OCI-LY1 (cell line): ENCODE data around the gene ADAMTS8.

Experiments
- H2AFZ ChIP-seq: fragments of 200-600 bp; sonication (generic), shearing (Covaris generic); 2 replicates; pipeline ENCODE4 v1.6.0; 2014; ENCODE audit warnings: antibody characterized with exemption, mild to moderate bottlenecking, low read length
- H3F3A ChIP-seq: fragments of 200-600 bp; sonication (generic), shearing (Covaris generic); 2 replicates; pipeline ENCODE4 v1.6.0; 2014; ENCODE audit warnings: mild to moderate bottlenecking, antibody characterized with exemption, low read length, moderate library complexity; ENCODE audit not compliant: insufficient read depth
- H3K27ac ChIP-seq: fragments of 200-600 bp; sonication (generic); 2 replicates; pipeline ENCODE4 v1.5.1; 2014; ENCODE audit warnings: low read length, mixed run types, mild to moderate bottlenecking, low read depth; ENCODE audit not compliant: poor library complexity, severe bottlenecking
- H3K27me3 ChIP-seq: fragments of 200-600 bp; sonication (generic); 2 replicates; pipeline ENCODE4 v1.6.0; 2014; ENCODE audit warnings: antibody characterized with exemption, mild to moderate bottlenecking, low read length, moderate library complexity; ENCODE audit not compliant: insufficient read depth
- H3K36me3 ChIP-seq: fragments of 200-600 bp; sonication (generic); 2 replicates; pipeline ENCODE4 v1.6.1; 2014; ENCODE audit warnings: mild to moderate bottlenecking, antibody characterized with exemption, low read length, moderate library complexity, mixed read lengths; ENCODE audit not compliant: insufficient read depth
- H3K4me1 ChIP-seq: fragments of 200-600 bp; sonication (generic); 2 replicates; pipeline ENCODE4 v1.5.1; 2014; ENCODE audit warnings: mild to moderate bottlenecking, low read length, moderate library complexity; ENCODE audit not compliant: insufficient read depth, severe bottlenecking
- H3K4me2 ChIP-seq: fragments of 200-600 bp; sonication (generic), shearing (Covaris generic); 2 replicates; pipeline ENCODE4 v1.6.1; 2014; ENCODE audit warnings: low read length
- H3K4me3 ChIP-seq: fragments of 200-600 bp; sonication (generic); 2 replicates; pipeline ENCODE4 v1.5.1; 2014; ENCODE audit warnings: low read length, low read depth, mild to moderate bottlenecking, mixed read lengths; ENCODE audit not compliant: poor library complexity, severe bottlenecking
- H3K79me2 ChIP-seq: fragments of 200-600 bp; shearing (Covaris generic); 2 replicates; pipeline ENCODE4 v1.6.1; 2016; ENCODE audit warnings: mixed run types, low read length, mixed read lengths; ENCODE audit not compliant: insufficient read depth
- H3K9ac ChIP-seq: fragments of 200-600 bp; sonication (generic), shearing (Covaris generic); 2 replicates; pipeline ENCODE4 v1.6.1; 2014; ENCODE audit warnings: mild to moderate bottlenecking, low read length, mixed read lengths
- H3K9me2 ChIP-seq: fragments of 200-600 bp; sonication (generic), shearing (Covaris generic); 2 replicates; pipeline ENCODE4 v1.6.1; 2014; ENCODE audit warnings: low read depth, mild to moderate bottlenecking, low read length, mixed read lengths
- H3K9me3 ChIP-seq: fragments of 200-600 bp; shearing (Covaris generic); 2 replicates; pipeline ENCODE4 v1.6.1; 2014; ENCODE audit warnings: low read length, mixed read lengths
- H4K20me1 ChIP-seq: fragments of 200-600 bp; sonication (generic), shearing (Covaris generic); 2 replicates; pipeline ENCODE4 v1.6.0; 2016; ENCODE audit warnings: mild to moderate bottlenecking, low read length; ENCODE audit not compliant: insufficient read depth
- EZH2 ChIP-seq: fragments of 200-600 bp; sonication (generic), shearing (Covaris generic); IDR thresholded peaks from 2 replicates; pipeline ENCODE4 v1.8.0; 2017; ENCODE audit warnings: borderline replicate concordance, mixed run types, mild to moderate bottlenecking, antibody characterized with exemption, low read length, moderate library complexity, mixed read lengths
- TF ChIP-seq, protein P1 (sequence below): fragments of 200-600 bp; sonication (generic), shearing (Covaris generic); IDR thresholded peaks from 2 replicates; pipeline ENCODE4 v1.5.1; 2017; ENCODE audit warnings: mild to moderate bottlenecking, antibody characterized with exemption, low read length, moderate library complexity, mixed read lengths

Gene ADAMTS8, protein sequence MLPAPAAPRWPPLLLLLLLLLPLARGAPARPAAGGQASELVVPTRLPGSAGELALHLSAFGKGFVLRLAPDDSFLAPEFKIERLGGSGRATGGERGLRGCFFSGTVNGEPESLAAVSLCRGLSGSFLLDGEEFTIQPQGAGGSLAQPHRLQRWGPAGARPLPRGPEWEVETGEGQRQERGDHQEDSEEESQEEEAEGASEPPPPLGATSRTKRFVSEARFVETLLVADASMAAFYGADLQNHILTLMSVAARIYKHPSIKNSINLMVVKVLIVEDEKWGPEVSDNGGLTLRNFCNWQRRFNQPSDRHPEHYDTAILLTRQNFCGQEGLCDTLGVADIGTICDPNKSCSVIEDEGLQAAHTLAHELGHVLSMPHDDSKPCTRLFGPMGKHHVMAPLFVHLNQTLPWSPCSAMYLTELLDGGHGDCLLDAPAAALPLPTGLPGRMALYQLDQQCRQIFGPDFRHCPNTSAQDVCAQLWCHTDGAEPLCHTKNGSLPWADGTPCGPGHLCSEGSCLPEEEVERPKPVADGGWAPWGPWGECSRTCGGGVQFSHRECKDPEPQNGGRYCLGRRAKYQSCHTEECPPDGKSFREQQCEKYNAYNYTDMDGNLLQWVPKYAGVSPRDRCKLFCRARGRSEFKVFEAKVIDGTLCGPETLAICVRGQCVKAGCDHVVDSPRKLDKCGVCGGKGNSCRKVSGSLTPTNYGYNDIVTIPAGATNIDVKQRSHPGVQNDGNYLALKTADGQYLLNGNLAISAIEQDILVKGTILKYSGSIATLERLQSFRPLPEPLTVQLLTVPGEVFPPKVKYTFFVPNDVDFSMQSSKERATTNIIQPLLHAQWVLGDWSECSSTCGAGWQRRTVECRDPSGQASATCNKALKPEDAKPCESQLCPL

DNA sequence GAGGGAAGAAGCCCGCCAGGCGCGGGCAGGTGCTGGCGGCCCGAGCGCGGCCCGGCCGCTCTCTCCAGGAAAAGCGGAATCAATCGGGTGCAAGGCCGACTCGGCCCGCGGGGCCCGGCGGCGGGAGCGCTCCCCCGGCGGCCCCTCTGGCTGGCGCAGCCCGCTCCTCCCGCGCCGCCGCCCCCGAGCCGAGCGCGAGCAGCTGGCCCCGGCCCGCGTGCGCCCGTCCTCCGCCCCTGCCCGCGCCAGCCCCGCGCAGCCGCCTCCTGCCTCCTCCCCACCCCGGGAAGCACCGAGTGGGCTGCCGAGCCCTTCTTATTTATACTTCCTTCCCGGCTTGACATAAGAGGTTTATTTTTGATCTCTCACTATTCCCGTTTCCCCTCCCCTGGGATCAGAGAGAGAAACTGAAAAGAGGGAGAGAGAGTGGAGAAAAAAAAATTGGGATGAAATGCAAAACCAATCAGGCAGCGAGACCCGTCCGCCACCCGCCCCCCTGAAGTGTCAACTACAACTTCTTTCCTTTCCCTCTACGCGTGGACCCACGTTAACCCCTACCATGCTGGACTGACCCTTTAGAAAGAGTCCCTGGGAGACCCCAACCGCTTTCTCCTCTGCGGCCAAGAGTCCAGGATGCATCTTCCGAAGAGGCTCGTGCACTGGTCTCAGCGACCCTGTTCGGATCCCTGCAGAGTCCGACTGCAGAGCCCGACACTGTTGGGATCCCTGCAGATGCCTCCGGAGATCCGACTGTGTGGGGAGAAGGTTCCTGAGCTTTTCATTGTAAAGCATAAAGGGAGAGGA lies at the start of gene ADAMTS8:
Gene ADAMTS8 (minus strand): TSS at position 294 of the 804 bp plus-strand sequence. CDS start 323 bp downstream, outside the sequence.
- Histone ChIP-seq H3K79me2 (no peaks in the 10 kb centered on the region), H3K9ac (no peak within 1 kb of the TSS), H3K4me2 (no peak within 1 kb of the TSS), H4K20me1 (no peaks in the 10 kb centered on the region), H3K27ac (no peak within 1 kb of the TSS), H3K36me3 (no peaks in the 10 kb centered on the region), H3K4me1 (no peaks in the 10 kb centered on the region), H3K9me2 (no peaks in the 10 kb centered on the region), H3K27me3 (no peaks in the 10 kb centered on the region), H3F3A (no peaks in the 10 kb centered on the region), H3K4me3 (no peak within 1 kb of the TSS), H2AFZ (no peak within 1 kb of the TSS), H3K9me3 (no peaks in the 10 kb centered on the region)
- TF ChIP-seq, protein P1, sequence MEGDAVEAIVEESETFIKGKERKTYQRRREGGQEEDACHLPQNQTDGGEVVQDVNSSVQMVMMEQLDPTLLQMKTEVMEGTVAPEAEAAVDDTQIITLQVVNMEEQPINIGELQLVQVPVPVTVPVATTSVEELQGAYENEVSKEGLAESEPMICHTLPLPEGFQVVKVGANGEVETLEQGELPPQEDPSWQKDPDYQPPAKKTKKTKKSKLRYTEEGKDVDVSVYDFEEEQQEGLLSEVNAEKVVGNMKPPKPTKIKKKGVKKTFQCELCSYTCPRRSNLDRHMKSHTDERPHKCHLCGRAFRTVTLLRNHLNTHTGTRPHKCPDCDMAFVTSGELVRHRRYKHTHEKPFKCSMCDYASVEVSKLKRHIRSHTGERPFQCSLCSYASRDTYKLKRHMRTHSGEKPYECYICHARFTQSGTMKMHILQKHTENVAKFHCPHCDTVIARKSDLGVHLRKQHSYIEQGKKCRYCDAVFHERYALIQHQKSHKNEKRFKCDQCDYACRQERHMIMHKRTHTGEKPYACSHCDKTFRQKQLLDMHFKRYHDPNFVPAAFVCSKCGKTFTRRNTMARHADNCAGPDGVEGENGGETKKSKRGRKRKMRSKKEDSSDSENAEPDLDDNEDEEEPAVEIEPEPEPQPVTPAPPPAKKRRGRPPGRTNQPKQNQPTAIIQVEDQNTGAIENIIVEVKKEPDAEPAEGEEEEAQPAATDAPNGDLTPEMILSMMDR, result no peak
- no peak for TF ChIP-seq EZH2

DNA sequence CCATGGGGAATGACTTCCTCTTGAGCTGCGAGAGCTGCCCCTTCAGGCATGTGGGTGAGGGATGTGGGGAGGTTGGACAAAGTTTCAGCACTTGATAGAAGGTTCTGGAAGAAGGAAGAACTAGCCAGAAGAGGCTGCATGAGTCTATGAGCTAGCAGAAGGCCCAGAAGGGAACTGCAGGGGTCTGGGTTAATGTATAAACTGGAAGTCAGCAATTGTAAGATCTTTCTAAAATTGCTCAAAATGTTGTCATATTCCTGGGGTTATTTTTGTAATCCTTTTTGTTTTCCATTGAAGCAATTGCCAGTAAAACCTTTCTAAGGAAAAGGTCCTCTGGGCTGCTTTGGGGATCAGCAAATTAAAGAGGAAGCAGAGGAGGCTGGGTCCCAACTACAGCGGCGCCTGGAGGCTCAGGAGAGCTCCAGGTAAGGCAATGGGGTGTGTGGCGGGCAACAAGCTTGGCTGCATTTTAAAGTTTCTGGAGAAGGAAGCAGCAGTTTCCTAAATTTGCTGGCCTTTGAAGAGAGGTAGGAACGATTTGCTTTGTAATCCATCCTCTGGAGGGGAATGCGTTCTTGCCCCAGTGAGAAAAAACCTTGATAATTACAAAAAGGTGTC lies 49.3 kb upstream of the ADAMTS8 start:
- Histone ChIP-seq H3K9me3 (no peaks in the 10 kb centered on the region), H3K27me3 (no peaks in the 10 kb centered on the region), H3K79me2 (no peaks in the 10 kb centered on the region), H3K9ac (no peak overlapping the region), H3F3A (no peaks in the 10 kb centered on the region), H3K27ac (no peak overlapping the region), H3K4me2 (no peak overlapping the region), H3K36me3 (no peaks in the 10 kb centered on the region), H3K4me3 (no peak overlapping the region), H3K9me2 (no peaks in the 10 kb centered on the region), H3K4me1 (no peaks in the 10 kb centered on the region), H4K20me1 (no peaks in the 10 kb centered on the region), H2AFZ (no peak overlapping the region)
- no peak for TF ChIP-seq EZH2
- TF ChIP-seq, protein P1, result no peak

DNA sequence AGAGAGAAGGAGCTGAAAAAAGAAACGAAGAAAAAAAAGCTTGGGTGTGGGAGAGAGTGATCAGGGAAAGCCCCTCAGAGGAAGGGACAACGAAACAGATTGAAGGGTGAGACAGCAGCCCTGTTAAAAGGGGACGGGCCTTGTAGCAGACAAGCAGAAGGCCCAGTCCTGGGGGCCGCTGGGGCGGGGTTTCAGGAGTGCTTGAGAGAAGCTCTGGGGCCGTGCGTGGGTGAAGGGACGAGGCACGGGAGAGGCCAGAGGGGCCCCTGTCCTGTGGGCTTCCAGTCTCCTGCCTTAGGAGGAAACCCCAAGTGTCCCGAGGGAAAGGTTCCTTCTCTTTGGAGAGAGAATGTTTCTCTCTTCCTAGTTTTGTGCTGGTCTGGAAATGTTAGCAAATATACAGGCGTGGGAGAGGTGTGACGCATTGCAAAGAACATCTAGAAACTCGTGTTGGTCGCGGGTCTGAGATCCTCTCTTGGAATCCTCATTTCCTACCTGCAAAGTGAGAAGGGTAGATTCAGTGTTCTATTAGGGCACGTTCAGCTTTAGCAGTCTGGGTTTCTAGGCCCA lies 48.6 kb upstream of the ADAMTS8 start:
- TF ChIP-seq, protein P1, result no peak
- TF ChIP-seq EZH2, result no peak
- Histone ChIP-seq H4K20me1 (no peaks in the 10 kb centered on the region), H3K27ac (no peak overlapping the region), H3K9me3 (no peaks in the 10 kb centered on the region), H3K4me3 (no peak overlapping the region), H3K36me3 (no peaks in the 10 kb centered on the region), H3K79me2 (no peaks in the 10 kb centered on the region), H3K9ac (no peak overlapping the region), H3K9me2 (no peaks in the 10 kb centered on the region), H3K27me3 (no peaks in the 10 kb centered on the region), H3F3A (no peaks in the 10 kb centered on the region), H3K4me1 (no peaks in the 10 kb centered on the region), H3K4me2 (no peak overlapping the region), H2AFZ (no peak overlapping the region)
